HepG2 (cell line): ENCODE results near the gene SHISA4. TPM values are rescaled to one million over a fixed set of nuclear protein-coding genes. Genes with fewer than 3 reads are reported as not detected.
A peak's percentile ranks its signal among the peaks of the same experiment; 100 is the strongest.

ENCODE experiments used
- ATAC-seq: fragments of 200-7000 bp; cut with Tn5 transposase; 3 replicates; pipeline ENCODE4 v1.9.1; 2020; ENCODE audit warnings: mild to moderate bottlenecking, moderate library complexity
- BruUV-seq: library from RNA; stranded (reverse); fragments of 400-500 nt; replicated peaks from 2 replicates; lab custom pipeline; 2021; lab: Mats Ljungman, UMichigan
- CTCF ChIA-PET: fragments of 300-600 bp; formaldehyde crosslinking; extraction: SDS; loops from one replicate; lab custom pipeline; 2021; ENCODE audit warnings: low total read pairs, inconsistent platforms, low intra/inter-chr PET ratio; lab: Yijun Ruan, JAX
- POLR2A ChIA-PET: fragments of 350-600 bp; sonication (Branson Sonifier 250); formaldehyde crosslinking; loops from one replicate; lab custom pipeline; 2020; ENCODE audit warnings: antibody characterized with exemption, inconsistent platforms; lab: Yijun Ruan, JAX
- DNase-seq: peaks from one replicate; pipeline ENCODE4 v3.0.0-alpha.2; 2015; ENCODE audit warnings: low spot score
- FAIRE-seq: peaks from 3 replicates; lab custom pipeline; 2011; peaks lifted over from hg19 to GRCh38; lab: Jason Lieb, UNC
- H2AFZ ChIP-seq: one replicate; pipeline ENCODE4 v1.6.1; 2011; ENCODE audit warnings: low read length, inconsistent platforms
- H3K27ac ChIP-seq: fragments of 300-600 bp; 3 replicates; pipeline ENCODE4 v1.8.0; 2011; ENCODE audit warnings: mixed run types, mild to moderate bottlenecking, mixed read lengths, low read length, inconsistent platforms; ENCODE audit not compliant: insufficient read depth; ENCODE audit errors: extremely low read length
- H3K27me3 ChIP-seq, 2 experiments: fragments of 200-600 bp in 1 of 2; 2 replicates in 1 of 2; 3 replicates in 1 of 2; pipeline versions ENCODE4 v1.6.0 to v1.8.0; 2011; ENCODE audit warnings: low read length in 2 of 2, mild to moderate bottlenecking in 2 of 2, moderate library complexity in 2 of 2, inconsistent platforms in 1 of 2; ENCODE audit not compliant: insufficient read depth in 2 of 2, control insufficient read depth in 1 of 2
- H3K36me3 ChIP-seq, 2 experiments: fragments of 200-600 bp in 1 of 2; replicated peaks in 1 of 2; 2 replicates in 1 of 2; 3 replicates in 1 of 2; pipeline versions ENCODE4 v1.5.1 to v1.8.0; 2011; ENCODE audit warnings: low read length in 2 of 2, inconsistent platforms in 1 of 2; ENCODE audit not compliant: insufficient read depth in 2 of 2, control insufficient read depth in 1 of 2
- H3K4me1 ChIP-seq: 2 replicates; pipeline ENCODE4 v1.5.1; 2012; ENCODE audit warnings: low read length, inconsistent platforms; ENCODE audit not compliant: insufficient read depth
- H3K4me2 ChIP-seq: 2 replicates; pipeline ENCODE4 v1.6.0; 2011; ENCODE audit warnings: low read depth, low read length, inconsistent platforms
- H3K4me3 ChIP-seq, 3 experiments: fragments of 200-600 bp in 1 of 3; sonication (generic), shearing (Covaris generic) in 1 of 3; replicated peaks in 1 of 3; 2 replicates each; pipeline ENCODE4 v1.5.1; 2011 to 2016; ENCODE audit warnings: low read length in 3 of 3, inconsistent platforms in 2 of 3, low read depth in 2 of 3, mild to moderate bottlenecking in 2 of 3, control low read depth in 1 of 3, mixed read lengths in 1 of 3; ENCODE audit not compliant: insufficient read depth in 1 of 3
- H3K79me2 ChIP-seq: one replicate; pipeline ENCODE4 v1.6.1; 2011; ENCODE audit warnings: low read length, inconsistent platforms; ENCODE audit not compliant: insufficient read depth
- H3K9ac ChIP-seq: 2 replicates; pipeline ENCODE4 v1.6.0; 2011; ENCODE audit warnings: mild to moderate bottlenecking, low read depth, low read length, inconsistent platforms; ENCODE audit not compliant: insufficient read depth
- H3K9me3 ChIP-seq: 2 replicates; pipeline ENCODE4 v1.5.1; 2012; ENCODE audit warnings: mild to moderate bottlenecking, low read length
- H4K20me1 ChIP-seq: 2 replicates; pipeline ENCODE4 v1.6.0; 2011; ENCODE audit warnings: inconsistent platforms, mild to moderate bottlenecking, low read length, moderate library complexity; ENCODE audit not compliant: insufficient read depth
- EED ChIP-seq: sonication (generic); formaldehyde crosslinking; IDR thresholded peaks from 2 replicates; pipeline ENCODE4 v1.5.0; 2020; ENCODE audit warnings: mild to moderate bottlenecking, missing genetic modification reagents
- ESRRA ChIP-seq: sonication (generic); formaldehyde crosslinking; IDR thresholded peaks from 2 replicates; pipeline ENCODE4 v1.5.1; 2020; ENCODE audit warnings: mild to moderate bottlenecking, low read depth, missing genetic modification reagents
- MTA3 ChIP-seq: sonication (generic); formaldehyde crosslinking; IDR thresholded peaks from 2 replicates; pipeline ENCODE4 v1.4.0; 2020; ENCODE audit warnings: missing genetic modification reagents
- SMARCE1 ChIP-seq: fragments of 450-650 bp; IDR thresholded peaks from 2 replicates; pipeline ENCODE4 v1.6.1; 2017; ENCODE audit warnings: borderline replicate concordance
- ZNF276 ChIP-seq: sonication (generic); formaldehyde crosslinking; IDR thresholded peaks from 2 replicates; pipeline ENCODE4 v1.4.0; 2020; ENCODE audit warnings: mild to moderate bottlenecking, low read depth, missing genetic modification reagents
- ZNF773 ChIP-seq: sonication (generic); formaldehyde crosslinking; IDR thresholded peaks from 2 replicates; pipeline ENCODE4 v1.4.0; 2020; ENCODE audit warnings: missing genetic modification reagents, borderline replicate concordance
- WGBS: methylation state at CpG from one replicate; pipeline ENCODE4 v1.1.6; 2017; ENCODE audit warnings: low lambda C conversion rate; 5-methylcytosine and 5-hydroxymethylcytosine counted together
- in situ Hi-C: cut with HindIII; loops from 2 replicates; pipeline ENCODE4 v1.10.0; 2017; ENCODE audit warnings: low pct_unique_long_range_greater_than_20kb; ENCODE audit not compliant: extremely low pct_ligation_motif_present
- intact Hi-C: fragments of 100-400 bp; cut with micrococcal nuclease; formaldehyde crosslinking; loops from one replicate; pipeline ENCODE4 v1.10.0; 2022; ENCODE audit not compliant: unreplicated experiment
- polyA plus RNA-seq, 8 experiments: library from polyadenylated mRNA; depleted of rRNA in 3 of 8; stranded (reverse) in 7 of 8; unstranded in 1 of 8; fragments of >200 nt; fragmentation: Illumina TruSeq in 4 of 8; extraction: Trizol in 4 of 8; gene quantifications; 2 replicates each; pipeline versions ENCODE4 v1.2.1 to v1.2.3, GENCODE V29; 2011 to 2016; ENCODE audit warnings: low read depth in 4 of 8, missing spikeins in 1 of 8, mixed read lengths in 1 of 8; ENCODE audit not compliant: insufficient read depth in 1 of 8
- total RNA-seq, 5 experiments: library from RNA; depleted of rRNA; stranded (reverse); fragments of >200 nt; fragmentation: Illumina TruSeq; extraction: Trizol; gene quantifications; 2 replicates each; pipeline ENCODE4 v1.2.3, GENCODE V29; 2016; ENCODE audit warnings: low read depth in 1 of 5

Gene SHISA4
- total and polyA plus RNA-seq, 2 of the 13 experiments (the other 11 are each of a cell fraction or from before 2014, with no cell fraction given): 0.51 to 1.0 TPM

- TF ChIP-seq SMARCE1: no peak
- TF ChIP-seq ZNF276 (CRISPR knock-in tag): no peak
- TF ChIP-seq ZNF773 (CRISPR knock-in tag): no peak
- no peak for TF ChIP-seq ESRRA
- TF ChIP-seq, all 625 proteins: peak for 4
Observed at GRCh38 chr1:201887116-201887866, 1.4 kb upstream of the SHISA4 start (continued).

- in situ Hi-C loops (no loop called here), intact Hi-C loops (loop anchor here (5.0 kb wide), 1 partner anchor 93 kb away; the partner anchor contains the start of gene RNPEP)
- BruUV-seq: no TSS peak
- POLR2A ChIA-PET: interaction anchor here (0.9 kb wide), 1 partner anchor 66 kb away, joined by 3 read pairs; the partner anchor contains the start of gene TIMM17A
- DNase-seq (no peak), ATAC-seq (0 out of 3 replicates have a peak, but pooled peaks have one; percentile 3), FAIRE-seq (no peak)
- Histone ChIP-seq H3K4me3 (peak overlapping the region; percentile 57 to 75 (median 65)), H3K4me1 (peaks cover 18% of the 10 kb centered on the region), H3K9me3 (no peaks in the 10 kb centered on the region), H3K27ac (no peak overlapping the region), H3K4me2 (peak overlapping the region; percentile 85), H3K79me2 (no peaks in the 10 kb centered on the region), H2AFZ (no peak overlapping the region), H3K9ac (peak overlapping the region; percentile 36; the same call in 1 of the 2 replicates), H3K27me3 (peaks cover 5 to 36% of the 10 kb centered on the region in 2 experiments; a peak in 3 of 5 replicates), H3K36me3 (no peaks in the 10 kb centered on the region)
- CTCF ChIA-PET: no interaction called here
- whole genome bisulfite sequencing: 27% methylated on average over 10 of the region's 33 CpGs
- no peak for TF ChIP-seq MTA3
- 0 out of 2 replicates have a peak, but pooled peaks have one; percentile 40 for TF ChIP-seq EED (CRISPR knock-in tag)
- TF ChIP-seq, all 625 proteins: peak for 1
- H4K20me1 ChIP-seq: no peaks in the 10 kb centered on the region
Observed at GRCh38 chr1:201889090-201889968, 631 bp downstream of the SHISA4 start.
